GM12872 (cell line): ENCODE measurements around the gene SCTR.

Experiments used
- CTCF ChIP-seq: IDR thresholded peaks from 3 replicates; pipeline ENCODE4 v1.5.1; 2011; ENCODE audit warnings: low read depth, mild to moderate bottlenecking, low read length, moderate library complexity; ENCODE audit not compliant: insufficient read depth

SCTR gene

DNA sequence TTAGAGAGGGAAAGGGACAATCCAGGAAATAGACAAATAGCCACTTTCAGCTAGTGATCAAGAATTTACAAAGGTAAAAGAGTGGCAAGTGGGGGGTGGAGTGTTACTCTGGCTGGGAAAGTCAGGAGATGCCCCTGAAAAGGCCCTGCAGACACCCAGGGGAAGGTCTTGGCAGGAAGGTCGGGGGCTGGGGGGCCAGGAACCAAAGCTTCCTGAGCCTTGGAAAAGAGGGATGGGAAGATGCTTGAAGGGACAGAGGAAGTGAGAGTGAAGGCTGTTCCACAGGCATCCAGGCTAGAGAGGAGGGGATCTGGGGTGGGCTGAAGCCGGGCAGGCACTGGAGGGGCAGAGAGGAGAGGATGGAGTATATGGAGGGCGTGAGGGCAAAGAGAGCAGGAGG lies 96.5 kb downstream of the SCTR start:
- no peak for TF ChIP-seq CTCF

- no peak for TF ChIP-seq CTCF
Observed at GRCh38 chr2:119426801-119427395, 97.4 kb downstream of the SCTR start.

DNA sequence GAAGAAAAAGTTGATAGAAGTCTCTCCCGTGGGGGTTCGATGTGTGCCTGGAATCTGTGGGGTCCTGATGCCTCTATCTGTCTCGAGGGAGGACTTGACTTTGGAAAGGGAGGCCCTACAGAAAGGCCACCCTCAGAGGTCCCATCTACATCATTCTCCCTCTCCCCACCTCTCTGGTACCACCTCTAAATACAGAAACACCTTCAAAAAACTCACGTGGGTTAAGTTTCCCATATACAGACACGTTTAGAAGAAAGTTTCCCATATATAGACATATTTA lies 97.9 kb downstream of the SCTR start:
- no peak for TF ChIP-seq CTCF

GRCh38 chr2:119425620-119426395 lies 98.5 kb downstream of the SCTR start:
- TF ChIP-seq CTCF: no peak

GRCh38 chr2:119425119-119425405 lies 99.2 kb downstream of the SCTR start:
- TF ChIP-seq CTCF: no peak

DNA sequence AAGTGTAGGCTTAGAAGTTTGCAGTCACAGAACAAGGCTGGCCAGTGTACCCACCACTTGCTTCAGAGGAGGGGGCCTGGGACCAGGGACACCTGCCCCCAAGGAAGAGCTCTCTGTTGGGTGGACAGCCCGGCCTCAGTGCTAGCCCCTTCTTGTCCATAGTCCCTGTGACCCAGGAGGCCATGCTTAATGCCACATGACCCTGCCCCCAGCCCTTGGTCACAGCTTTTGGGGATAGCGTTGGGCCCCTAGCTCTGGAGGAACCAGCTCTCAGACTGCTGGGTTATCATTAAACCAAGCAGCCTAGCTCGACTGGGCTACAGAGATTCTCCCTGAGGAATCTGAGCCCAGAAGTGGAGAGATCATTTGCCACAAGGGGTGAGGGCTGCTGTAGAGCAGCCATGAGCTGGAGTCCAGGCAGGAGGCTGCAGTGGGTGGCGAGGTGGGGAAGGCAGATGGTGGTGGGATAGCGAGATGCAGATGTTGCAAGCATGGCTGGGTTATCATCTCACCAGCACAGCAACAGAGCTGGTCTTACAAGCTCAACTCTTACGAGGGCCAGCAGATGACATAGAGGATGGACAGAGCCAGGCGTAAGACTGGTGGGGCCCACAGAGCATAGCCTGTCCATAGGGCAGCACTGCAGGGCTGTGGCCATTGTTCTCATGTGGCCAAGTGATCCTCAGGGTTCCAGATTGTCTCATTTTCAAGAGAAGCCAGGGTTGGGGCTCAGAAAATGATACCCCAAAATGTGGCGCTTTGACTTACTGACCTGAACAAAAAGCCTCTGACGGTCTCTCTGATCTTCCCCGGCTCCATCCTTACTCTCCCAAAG lies 99.8 kb downstream of the SCTR start:
- no peak for TF ChIP-seq CTCF

- TF ChIP-seq CTCF: no peak
Observed at GRCh38 chr2:119423811-119424210, 100.5 kb downstream of the SCTR start.
